ENCODE data around the gene LRP4. TPM values are rescaled to one million over a fixed set of nuclear protein-coding genes. Genes with fewer than 3 reads are reported as not detected.

Gene LRP4
- total RNA-seq, 1 experiment from 2014 or later = 1.7 TPM

DNA sequence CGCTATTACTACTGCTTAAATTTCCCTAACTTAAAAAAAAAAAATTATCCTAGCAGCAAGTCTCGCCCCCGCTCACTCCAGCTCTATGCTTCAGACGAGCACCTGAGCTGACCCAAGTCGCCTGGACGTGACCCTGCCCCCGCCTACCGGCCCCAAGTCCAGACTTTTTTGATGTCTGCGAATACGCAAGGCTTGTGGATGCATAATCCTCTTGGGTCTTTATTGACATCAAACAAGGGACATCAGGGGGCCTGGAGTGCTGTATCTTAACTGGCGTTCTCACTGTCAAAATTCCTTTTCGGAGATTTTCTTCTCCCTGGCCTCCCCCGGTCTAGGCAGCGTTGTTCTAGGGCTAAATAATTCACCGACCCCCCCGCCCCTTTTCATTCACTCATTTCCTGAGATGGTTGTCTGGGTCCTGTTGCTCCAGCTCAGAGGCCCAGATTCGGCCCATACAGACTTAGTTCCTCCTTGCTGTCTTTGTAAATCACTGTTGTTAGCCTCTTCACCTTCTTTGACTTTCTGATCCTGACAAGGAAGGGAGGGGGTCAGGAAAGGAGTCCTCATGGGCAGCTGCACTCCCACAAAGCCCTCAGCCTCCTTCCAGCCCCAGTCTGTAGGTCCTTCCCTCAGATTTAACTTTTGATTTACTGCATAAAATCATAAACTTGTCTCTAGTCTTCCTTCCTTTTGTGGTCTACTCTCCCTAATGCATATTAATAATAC is 601 bp upstream of the LRP4 start:
- DNase-seq (ENCODE audit: low read depth) = no peak

DNA sequence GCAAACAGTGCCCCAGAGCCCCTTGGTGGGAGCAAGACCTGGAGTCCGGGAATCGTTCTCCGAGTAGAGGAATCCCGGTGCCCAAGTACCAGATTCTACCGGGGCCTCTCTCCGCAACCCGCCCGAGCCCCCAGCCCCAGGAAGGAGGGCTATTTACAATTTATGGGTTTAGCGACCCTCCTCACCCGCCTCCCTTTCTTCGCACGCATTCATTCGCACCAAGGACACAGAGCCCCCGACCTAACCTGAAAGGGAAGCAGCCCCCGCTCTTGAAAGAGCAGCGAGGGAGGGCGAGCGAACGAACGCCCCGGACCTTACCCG is 628 bp downstream of the LRP4 start:
- no peak for DNase-seq (ENCODE audit: low read depth)

GRCh38 chr11:46917109-46917761 is 1.1 kb downstream of the LRP4 start:
- DNase-seq (ENCODE audit: low read depth) = no peak

GRCh38 chr11:46916286-46917108 is 1.9 kb downstream of the LRP4 start:
- DNase-seq (ENCODE audit: low read depth) = peak; percentile 75

GRCh38 chr11:46914910-46915309 is 3.4 kb downstream of the LRP4 start:
- no peak for DNase-seq (ENCODE audit: low read depth)

DNA sequence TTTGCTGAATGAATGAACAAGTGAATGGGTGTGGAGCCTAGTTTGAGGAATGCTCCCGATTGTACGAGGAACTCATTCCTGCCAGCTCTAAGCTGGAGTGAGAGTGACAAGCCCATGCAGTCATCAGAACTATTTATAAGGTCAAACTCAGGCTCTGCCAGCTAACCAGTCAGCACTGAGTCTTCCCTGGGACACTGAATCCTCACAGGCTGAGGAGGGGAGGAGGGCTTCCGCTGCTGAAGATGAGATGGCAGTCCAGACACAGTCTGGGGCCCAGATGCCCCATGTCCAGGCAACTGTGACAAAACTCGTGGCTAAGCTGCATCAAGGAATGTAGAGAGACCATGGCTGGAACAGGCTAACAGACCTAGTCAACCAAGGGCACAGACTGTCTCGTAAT is 4.0 kb downstream of the LRP4 start:
- DNase-seq (ENCODE audit: low read depth) = peak; percentile 57

- no peak for DNase-seq (ENCODE audit: low read depth)
Observed at GRCh38 chr11:46913484-46913883, 4.9 kb downstream of the LRP4 start.

- no peak for DNase-seq (ENCODE audit: low read depth)
Observed at GRCh38 chr11:46912526-46913150, 5.7 kb downstream of the LRP4 start.

- no peak for DNase-seq (ENCODE audit: low read depth)
Observed at GRCh38 chr11:46907606-46908005, 10.7 kb downstream of the LRP4 start.

GRCh38 chr11:46906609-46907041 is 11.7 kb downstream of the LRP4 start:
- no peak for DNase-seq (ENCODE audit: low read depth)

DNA sequence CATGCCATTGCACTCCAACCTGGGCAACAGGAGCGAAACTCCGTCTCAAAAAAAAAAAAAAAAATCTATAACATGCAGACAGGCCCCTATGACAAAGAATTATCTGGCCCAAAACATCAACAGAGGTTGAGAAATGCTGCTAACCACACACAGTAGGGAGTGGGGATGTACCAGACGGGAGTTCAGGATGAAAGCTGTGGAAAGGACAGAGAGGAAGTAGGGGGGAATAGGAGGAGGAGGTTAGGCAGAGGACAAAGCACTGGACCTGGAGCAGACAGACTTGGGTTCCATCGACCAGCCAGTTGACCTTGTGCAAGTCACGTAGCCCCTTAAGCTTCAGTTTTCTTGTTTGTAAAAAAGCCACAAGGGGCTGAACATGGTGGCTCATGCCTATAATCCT is 12.5 kb downstream of the LRP4 start:
- DNase-seq (ENCODE audit: low read depth) = no peak

DNA sequence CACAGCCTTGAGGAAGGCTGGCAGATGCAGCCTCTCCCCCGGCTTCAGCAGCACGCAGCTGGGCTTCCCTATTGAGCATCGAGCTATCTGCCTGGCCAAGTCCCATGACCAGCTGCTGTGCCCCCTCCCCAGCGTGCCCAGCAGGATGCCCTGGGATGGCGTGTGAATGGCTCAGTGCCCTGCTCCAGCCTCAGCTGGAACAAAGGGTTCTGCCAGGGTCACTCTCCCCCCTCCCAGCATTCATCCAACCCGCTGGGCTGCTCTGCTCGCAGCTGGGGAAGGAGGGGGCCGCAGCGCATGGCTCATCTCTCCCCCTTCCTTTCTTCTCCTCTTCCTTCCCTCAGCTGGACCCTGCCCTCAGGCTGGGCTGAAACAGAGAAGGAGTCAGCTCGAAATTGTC is 14.5 kb downstream of the LRP4 start:
- no peak for DNase-seq (ENCODE audit: low read depth)

- DNase-seq (ENCODE audit: low read depth) = no peak
Observed at GRCh38 chr11:46902694-46903093, 15.7 kb downstream of the LRP4 start.

DNA sequence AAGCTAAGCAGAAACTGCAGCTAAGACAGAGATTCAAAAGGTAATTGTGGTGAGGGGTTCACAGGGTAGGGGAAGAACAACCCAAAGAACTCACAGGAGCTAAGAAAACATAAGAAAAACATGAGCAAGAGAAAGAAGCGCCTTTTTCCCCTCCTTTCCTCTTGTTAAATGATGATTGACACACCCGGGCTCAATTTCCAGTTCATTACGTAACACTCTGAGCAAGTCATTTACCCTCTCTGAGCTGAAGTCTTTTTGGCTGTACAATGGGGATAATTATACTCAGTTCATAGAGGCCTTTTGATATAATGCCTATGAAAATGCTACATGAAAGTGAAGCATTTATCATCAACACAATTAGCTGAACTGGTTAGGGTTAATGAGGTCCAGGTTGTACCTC is 17.2 kb downstream of the LRP4 start:
- no peak for DNase-seq (ENCODE audit: low read depth)

- DNase-seq (ENCODE audit: low read depth) = no peak
Observed at GRCh38 chr11:46900091-46900746, 18.1 kb downstream of the LRP4 start.

- DNase-seq (ENCODE audit: low read depth) = no peak
Observed at GRCh38 chr11:46899501-46900025, 18.8 kb downstream of the LRP4 start.

DNA sequence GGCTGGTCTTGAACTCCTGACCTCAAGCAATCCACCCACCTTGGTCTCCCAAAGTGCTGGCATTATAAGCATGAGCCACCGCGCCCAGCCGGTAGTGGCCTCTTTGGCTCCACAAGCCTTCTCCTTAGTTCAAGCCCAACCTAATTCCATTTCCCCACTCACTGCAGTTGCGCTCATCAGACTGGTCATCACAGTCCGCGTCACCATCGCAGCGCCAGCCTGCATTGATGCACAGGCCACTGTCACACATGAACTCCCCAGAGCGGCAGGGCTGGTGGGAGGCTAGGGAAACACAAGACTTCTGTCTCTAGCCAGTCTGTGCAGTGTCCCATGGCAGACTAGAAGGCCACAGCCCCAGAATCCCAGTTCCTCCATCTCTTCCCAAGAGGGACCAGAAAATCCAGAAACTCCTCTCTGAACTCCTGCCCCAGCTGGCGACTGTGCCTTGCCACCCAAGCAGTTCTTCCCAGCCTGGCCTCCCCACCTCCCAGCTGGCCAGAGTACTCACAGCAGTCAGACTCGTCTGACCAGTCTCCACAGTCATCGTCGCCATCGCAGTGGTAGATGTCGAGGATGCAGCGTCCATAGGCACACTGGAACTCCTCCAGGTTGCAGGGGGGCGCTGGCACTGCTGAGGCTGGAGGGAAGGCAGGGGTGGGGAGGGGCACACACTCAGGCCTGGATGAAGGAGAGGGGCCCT is 19.8 kb downstream of the LRP4 start:
- no peak for DNase-seq (ENCODE audit: low read depth)

- DNase-seq (ENCODE audit: low read depth) = no peak
Observed at GRCh38 chr11:46896719-46897406, 21.5 kb downstream of the LRP4 start.

DNA sequence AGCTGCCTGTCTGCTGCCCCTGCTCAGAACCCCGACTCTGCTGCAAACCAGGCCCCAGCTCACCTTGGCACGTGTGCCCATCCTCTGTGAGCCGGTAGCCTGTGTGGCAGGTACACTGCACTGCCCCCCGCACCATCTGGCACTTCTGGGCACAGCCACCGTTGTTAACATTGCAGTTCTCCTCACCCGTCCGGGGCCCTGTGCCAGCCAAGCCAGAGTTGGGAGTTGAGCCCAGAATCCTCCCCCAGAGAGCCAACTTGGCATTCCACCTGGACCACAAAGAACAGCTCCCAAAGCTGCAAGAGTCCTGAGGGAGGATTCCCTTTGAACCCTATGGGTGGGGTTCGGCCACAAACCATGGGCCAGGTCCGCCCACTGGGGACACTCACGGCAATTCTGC is 22.5 kb downstream of the LRP4 start:
- DNase-seq (ENCODE audit: low read depth) = peak; percentile 45

GRCh38 chr11:46894961-46895360 is 23.4 kb downstream of the LRP4 start:
- DNase-seq (ENCODE audit: low read depth) = no peak

Data from Daoy (cell line).